HG03342 (cell line): ENCODE data around the gene TBC1D22A.

Experiments used
- ATAC-seq: cut with Tn5 transposase; IDR thresholded peaks from one replicate; pipeline ENCODE4 v1.9.1; 2021; ENCODE audit warnings: mild to moderate bottlenecking, moderate library complexity; ENCODE audit not compliant: unreplicated experiment

The TBC1D22A gene

DNA sequence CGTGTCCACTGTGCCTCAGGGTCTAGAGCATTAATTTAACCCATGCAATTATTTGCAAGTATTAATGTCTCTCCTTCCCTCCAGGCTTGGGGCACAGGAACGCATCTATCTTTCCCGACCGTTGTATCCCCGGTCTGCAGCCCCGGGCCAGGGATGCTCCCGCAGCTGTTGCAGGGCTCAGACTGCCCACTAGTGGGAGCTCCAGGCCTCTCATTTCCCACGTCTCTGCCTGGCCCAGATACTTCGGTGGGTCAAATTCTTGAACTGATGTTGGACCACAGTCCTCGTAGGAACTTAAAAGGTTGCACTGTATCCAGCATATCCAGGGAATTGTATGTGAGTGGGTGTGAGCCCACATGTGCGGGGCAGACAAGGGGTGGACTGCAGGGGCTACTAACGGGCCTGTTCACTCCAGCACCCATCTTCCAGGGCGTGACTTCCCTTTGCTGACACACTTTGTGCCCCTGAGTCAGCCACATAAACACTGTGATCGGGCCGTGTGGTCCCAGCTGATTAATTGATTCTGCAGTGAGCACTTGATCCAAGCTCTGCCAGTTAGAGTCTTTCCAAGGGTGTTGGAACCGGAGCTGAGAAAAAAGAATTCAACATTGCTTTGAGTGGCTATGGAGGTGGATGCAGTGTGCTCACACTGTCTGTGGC is 451.3 kb downstream of the TBC1D22A start:
- no peak for ATAC-seq

DNA sequence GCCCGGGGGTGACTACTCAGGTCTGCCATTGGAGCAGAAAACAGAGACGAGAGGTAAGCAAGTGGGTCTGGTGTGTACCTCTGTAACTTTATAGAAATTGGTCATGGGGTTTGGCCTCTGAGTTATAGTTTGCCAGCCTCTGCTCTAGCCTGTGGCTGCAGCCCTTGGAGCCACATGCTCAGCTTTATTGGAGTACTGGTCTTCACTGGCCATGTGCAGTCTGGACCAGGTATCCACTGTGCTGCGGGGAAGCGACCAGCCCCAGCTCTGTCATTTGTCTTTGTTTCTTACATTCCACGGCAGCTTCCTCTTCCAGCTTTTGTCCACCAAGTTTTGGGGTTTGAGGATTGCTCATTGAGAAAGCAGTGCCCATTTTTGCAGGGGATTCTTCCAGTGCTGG is 453.4 kb downstream of the TBC1D22A start:
- ATAC-seq = no peak

DNA sequence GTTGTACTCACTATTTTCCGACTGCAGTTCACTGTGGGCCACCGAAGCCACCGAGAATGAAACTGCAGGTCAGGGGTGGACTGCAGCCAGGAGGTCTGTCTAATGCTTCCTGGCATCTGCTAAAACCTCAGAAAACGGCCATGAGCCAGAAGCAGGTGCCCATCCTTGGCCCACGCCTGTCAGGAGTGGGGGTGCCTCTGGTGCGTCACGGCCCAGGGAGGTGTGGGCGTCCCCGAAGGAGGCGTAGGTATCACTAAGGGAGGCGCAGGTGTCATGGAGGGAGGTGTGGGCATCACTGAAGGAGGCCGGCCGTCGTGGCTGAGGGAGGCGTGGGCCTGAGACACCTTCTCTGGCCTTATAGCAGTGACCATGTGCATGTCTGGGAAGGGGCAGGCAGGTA is 456.2 kb downstream of the TBC1D22A start:
- ATAC-seq = no peak

DNA sequence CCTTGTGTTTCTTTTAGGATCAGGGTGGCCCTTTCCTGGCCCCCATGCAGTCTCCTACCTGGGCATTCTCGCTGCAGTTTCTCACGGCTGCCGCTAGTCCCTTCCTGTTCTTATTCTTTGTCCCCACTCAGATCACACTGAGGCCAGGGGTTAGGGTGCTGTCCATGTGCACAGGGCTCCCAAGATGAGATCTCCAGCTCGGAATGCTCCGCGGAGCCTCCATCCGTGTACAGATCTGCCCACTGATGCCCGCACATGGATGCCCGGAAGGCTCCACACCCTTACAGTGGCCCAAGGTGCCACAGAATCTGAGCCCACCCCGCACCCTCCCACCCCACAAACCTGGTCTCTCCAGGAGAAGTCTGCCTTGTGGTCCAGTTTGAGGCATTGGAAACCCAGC is 457.3 kb downstream of the TBC1D22A start:
- ATAC-seq = no peak

DNA sequence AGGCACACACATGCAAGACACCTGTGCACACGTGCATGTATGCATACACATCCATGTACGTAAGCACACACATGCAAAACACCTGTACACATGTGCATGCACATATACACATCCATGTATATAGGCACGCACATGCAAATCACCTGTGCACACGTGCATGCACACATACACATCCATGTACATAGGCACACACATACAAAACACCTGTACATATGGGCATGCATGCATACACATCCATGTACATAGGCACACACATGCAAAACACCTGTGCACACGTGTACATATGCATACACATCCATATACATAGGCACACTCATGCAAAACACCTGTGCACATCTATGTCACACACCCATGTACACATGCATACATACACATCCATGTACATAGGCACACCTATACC is 458.3 kb downstream of the TBC1D22A start:
- no peak for ATAC-seq

DNA sequence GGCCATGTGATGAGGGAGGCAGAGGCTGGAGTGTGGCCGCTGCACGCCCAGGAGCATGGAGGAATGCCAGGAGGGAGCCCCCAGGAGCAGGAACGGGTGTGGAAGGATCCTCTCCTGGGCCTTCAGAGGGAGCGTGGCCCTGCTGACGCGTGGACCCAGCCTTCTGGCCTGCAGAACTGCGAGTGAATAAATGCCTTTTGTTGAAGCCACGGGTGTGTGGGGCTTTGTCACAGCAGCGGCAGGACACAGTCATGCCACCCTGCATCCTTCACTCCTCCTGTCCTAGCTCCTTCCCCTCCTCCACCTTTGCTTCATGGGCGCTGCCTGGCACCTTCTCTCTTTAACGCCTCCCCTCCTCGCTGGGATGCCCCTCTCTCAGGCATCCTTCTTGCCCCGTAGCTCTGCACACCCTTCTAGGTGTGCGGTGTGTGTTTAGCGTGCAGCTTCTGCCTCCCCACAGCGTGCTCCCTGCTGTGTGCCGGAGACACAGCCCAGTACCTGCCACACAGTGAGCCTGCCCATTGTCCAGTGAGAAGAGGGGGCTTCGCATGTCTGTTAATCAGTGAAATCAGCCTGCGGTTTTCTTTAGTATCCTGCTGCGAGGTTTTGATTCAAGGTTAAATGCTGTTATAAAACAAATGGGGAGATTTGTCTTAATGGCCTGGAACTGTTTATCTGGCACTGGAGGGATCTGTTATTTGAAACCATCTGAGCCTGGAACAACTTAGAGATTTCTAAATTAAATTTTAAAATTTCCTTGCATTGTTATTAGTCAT is 459.6 kb downstream of the TBC1D22A start:
- ATAC-seq = no peak
